ENCODE results near the gene SLC37A1. TPM values are rescaled to one million over a fixed set of nuclear protein-coding genes. Genes with fewer than 3 reads are reported as not detected.

Gene SLC37A1
- total RNA-seq, 1 donor from 2014 or later = 13.5 TPM

- no peaks in the 10 kb centered on the region for H3K9me3 Mint-ChIP-seq (ENCODE audit: unreplicated experiment)
- no peaks in the 10 kb centered on the region for H3K27me3 Mint-ChIP-seq (ENCODE audit: unreplicated experiment)
- H3K27ac Mint-ChIP-seq (ENCODE audit: unreplicated experiment) = no peak overlapping the region
- H3K4me1 Mint-ChIP-seq (ENCODE audit: unreplicated experiment) = peaks cover 3% of the 10 kb centered on the region
- TF ChIP-seq, protein P1, sequence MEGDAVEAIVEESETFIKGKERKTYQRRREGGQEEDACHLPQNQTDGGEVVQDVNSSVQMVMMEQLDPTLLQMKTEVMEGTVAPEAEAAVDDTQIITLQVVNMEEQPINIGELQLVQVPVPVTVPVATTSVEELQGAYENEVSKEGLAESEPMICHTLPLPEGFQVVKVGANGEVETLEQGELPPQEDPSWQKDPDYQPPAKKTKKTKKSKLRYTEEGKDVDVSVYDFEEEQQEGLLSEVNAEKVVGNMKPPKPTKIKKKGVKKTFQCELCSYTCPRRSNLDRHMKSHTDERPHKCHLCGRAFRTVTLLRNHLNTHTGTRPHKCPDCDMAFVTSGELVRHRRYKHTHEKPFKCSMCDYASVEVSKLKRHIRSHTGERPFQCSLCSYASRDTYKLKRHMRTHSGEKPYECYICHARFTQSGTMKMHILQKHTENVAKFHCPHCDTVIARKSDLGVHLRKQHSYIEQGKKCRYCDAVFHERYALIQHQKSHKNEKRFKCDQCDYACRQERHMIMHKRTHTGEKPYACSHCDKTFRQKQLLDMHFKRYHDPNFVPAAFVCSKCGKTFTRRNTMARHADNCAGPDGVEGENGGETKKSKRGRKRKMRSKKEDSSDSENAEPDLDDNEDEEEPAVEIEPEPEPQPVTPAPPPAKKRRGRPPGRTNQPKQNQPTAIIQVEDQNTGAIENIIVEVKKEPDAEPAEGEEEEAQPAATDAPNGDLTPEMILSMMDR (IDR thresholded peaks at IDR 0.05) = no peak
- peaks cover 32% of the 10 kb centered on the region for H3K36me3 Mint-ChIP-seq (ENCODE audit: unreplicated experiment)
- no peak overlapping the region for H3K4me3 Mint-ChIP-seq (ENCODE audit: unreplicated experiment)
- DNase-seq (ENCODE audit: extremely low spot score, unreplicated experiment) = no peak
Measured at GRCh38 chr21:42562816-42563215, 49.2 kb downstream of the SLC37A1 start.

GRCh38 chr21:42563261-42563660 lies 49.6 kb downstream of the SLC37A1 start:
- TF ChIP-seq, protein P1 (IDR thresholded peaks at IDR 0.05) = no peak
- no peak overlapping the region for H3K4me3 Mint-ChIP-seq (ENCODE audit: unreplicated experiment)
- peaks cover 33% of the 10 kb centered on the region for H3K36me3 Mint-ChIP-seq (ENCODE audit: unreplicated experiment)
- no peaks in the 10 kb centered on the region for H3K27me3 Mint-ChIP-seq (ENCODE audit: unreplicated experiment)
- H3K9me3 Mint-ChIP-seq (ENCODE audit: unreplicated experiment) = no peaks in the 10 kb centered on the region
- DNase-seq (ENCODE audit: extremely low spot score, unreplicated experiment) = no peak
- no peak overlapping the region for H3K27ac Mint-ChIP-seq (ENCODE audit: unreplicated experiment)
- peaks cover 3% of the 10 kb centered on the region for H3K4me1 Mint-ChIP-seq (ENCODE audit: unreplicated experiment)

GRCh38 chr21:42563686-42564085 lies 50.0 kb downstream of the SLC37A1 start:
- no peak for DNase-seq (ENCODE audit: extremely low spot score, unreplicated experiment)
- H3K36me3 Mint-ChIP-seq (ENCODE audit: unreplicated experiment) = peaks cover 30% of the 10 kb centered on the region

DNA sequence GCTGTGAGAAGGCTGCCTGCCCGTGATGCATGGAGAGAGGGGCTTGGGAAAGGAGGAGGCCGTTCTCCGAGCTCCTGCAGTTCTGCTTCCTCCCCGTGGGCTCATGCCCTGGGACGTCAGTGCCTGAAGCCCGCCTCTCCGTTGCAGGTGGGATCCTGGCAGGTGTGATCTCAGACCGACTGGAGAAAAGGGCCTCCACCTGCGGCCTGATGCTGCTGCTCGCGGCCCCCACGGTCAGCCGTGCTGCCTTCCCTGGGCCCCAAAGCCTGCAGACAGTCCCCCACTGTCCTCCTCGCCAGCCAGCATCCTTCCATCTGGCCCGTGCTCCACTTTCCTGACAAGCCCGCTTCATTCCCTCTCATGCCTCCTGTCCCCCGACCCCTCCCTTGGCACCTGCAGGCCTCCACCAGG lies 50.9 kb downstream of the SLC37A1 start:
- no peak overlapping the region for H3K27ac Mint-ChIP-seq (ENCODE audit: unreplicated experiment)
- H3K9me3 Mint-ChIP-seq (ENCODE audit: unreplicated experiment) = no peaks in the 10 kb centered on the region
- no peak for DNase-seq (ENCODE audit: extremely low spot score, unreplicated experiment)
- no peak overlapping the region for H3K4me3 Mint-ChIP-seq (ENCODE audit: unreplicated experiment)
- H3K27me3 Mint-ChIP-seq (ENCODE audit: unreplicated experiment) = no peaks in the 10 kb centered on the region
- peaks cover 3% of the 10 kb centered on the region for H3K4me1 Mint-ChIP-seq (ENCODE audit: unreplicated experiment)
- TF ChIP-seq, protein P1 (IDR thresholded peaks at IDR 0.05) = no peak
- peaks cover 30% of the 10 kb centered on the region for H3K36me3 Mint-ChIP-seq (ENCODE audit: unreplicated experiment)

More at GRCh38 chr21:42563686-42564085, 50.0 kb downstream of the SLC37A1 start:
- Mint-ChIP-seq H3K4me3 (ENCODE audit: unreplicated experiment) (no peak overlapping the region), H3K4me1 (ENCODE audit: unreplicated experiment) (peaks cover 3% of the 10 kb centered on the region), H3K9me3 (ENCODE audit: unreplicated experiment) (no peaks in the 10 kb centered on the region), H3K27me3 (ENCODE audit: unreplicated experiment) (no peaks in the 10 kb centered on the region), H3K27ac (ENCODE audit: unreplicated experiment) (no peak overlapping the region)
- TF ChIP-seq, protein P1 (IDR thresholded peaks at IDR 0.05) = no peak

- Mint-ChIP-seq H3K27me3 (ENCODE audit: unreplicated experiment) (no peaks in the 10 kb centered on the region), H3K27ac (ENCODE audit: unreplicated experiment) (no peak overlapping the region), H3K9me3 (ENCODE audit: unreplicated experiment) (no peaks in the 10 kb centered on the region), H3K36me3 (ENCODE audit: unreplicated experiment) (peaks cover 27% of the 10 kb centered on the region), H3K4me3 (ENCODE audit: unreplicated experiment) (no peak overlapping the region), H3K4me1 (ENCODE audit: unreplicated experiment) (no peaks in the 10 kb centered on the region)
- TF ChIP-seq, protein P1 (IDR thresholded peaks at IDR 0.05) = no peak
- no peak for DNase-seq (ENCODE audit: extremely low spot score, unreplicated experiment)
Measured at GRCh38 chr21:42565206-42565810, 51.7 kb downstream of the SLC37A1 start.

All from osteocyte (in vitro differentiated cells).